ENCODE results near the gene IRGQ. TPM values are rescaled to one million over a fixed set of nuclear protein-coding genes. Genes with fewer than 3 reads are reported as not detected.

IRGQ gene
- total RNA-seq, 5 donors from 2014 or later (not counting 1 experiment from before 2014, with no cell fraction given) = 17.5 to 30.2 (median 19.9) TPM

DNA sequence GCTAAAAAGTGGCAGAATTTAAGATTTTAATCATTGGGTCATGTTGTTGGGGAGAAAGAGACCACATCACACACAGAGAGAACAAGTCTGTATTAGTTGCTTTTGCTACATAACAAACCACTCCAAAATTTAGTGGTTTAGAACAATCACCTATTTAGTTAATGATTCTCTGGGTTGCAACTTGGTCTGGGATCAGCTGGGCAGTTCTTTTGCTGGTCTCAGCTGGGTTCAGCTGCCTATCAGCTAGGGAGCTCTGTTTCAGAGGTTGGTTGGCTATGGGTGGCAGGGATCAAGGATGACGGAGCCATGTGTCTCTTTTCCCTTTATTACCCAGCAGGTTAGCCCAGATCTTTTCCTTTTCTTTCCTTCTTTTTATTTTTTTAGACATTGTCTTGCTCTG lies 11.4 kb downstream of the IRGQ start:
- Histone ChIP-seq H3K4me1 (ENCODE audit: control insufficient read depth in 1 of 2, extremely low read depth in 1 of 2, insufficient read depth in 2 of 2, low read length in 2 of 2) (peaks cover 5 to 23% of the 10 kb centered on the region in 2 experiments), H3K36me3 (ENCODE audit: control insufficient read depth in 2 of 2, extremely low read depth in 1 of 2, insufficient read depth in 1 of 2, low read length in 1 of 2) (no peaks in the 10 kb centered on the region), H3K4me3 (ENCODE audit: control insufficient read depth in 1 of 2, extremely low read depth in 1 of 2, low read length in 1 of 2) (no peak overlapping the region), H3K27me3 (replicated peaks in 1 of 2; ENCODE audit: control insufficient read depth in 2 of 2, extremely low read depth in 1 of 2, insufficient read depth in 2 of 2, low read length in 1 of 2) (no peaks in the 10 kb centered on the region), H3K27ac (ENCODE audit: low read length) (peak overlapping the region; percentile 1), H3K9me3 (no peaks in the 10 kb centered on the region)
- CTCF ChIA-PET = interaction anchor here in 1 of 2 donors (0.6 to 1.1 kb wide), 2 partner anchors 10 to 110 kb away, joined by 6 read pairs; no protein-coding TSS in a partner anchor
- peak overlapping the region; percentile 64 to 69 for H3K27ac Mint-ChIP-seq
- H3K4me1 Mint-ChIP-seq = peaks cover 11 to 33% (median 22%) of the 10 kb centered on the region in 3 donors
- ATAC-seq (replicated peaks in 1 of 4) (no peak), DNase-seq (no peak)
- peaks cover 9% of the 10 kb centered on the region for H3K36me3 Mint-ChIP-seq
- no peak overlapping the region for H3K4me3 Mint-ChIP-seq
- POLR2A ChIA-PET = interaction anchor here (0.6 to 1.0 kb wide), 3 partner anchors 10 to 82 kb away, joined by 4 to 6 read pairs (median 4); partner anchors contain the start of gene ZNF576 (in 1 of the 2)
- H3K9me3 Mint-ChIP-seq = no peaks in the 10 kb centered on the region
- no peaks in the 10 kb centered on the region for H3K27me3 Mint-ChIP-seq
- no CpG with 5 or more reads among the region's 1 CpG for WGBS (ENCODE audit: insufficient coverage)

DNA sequence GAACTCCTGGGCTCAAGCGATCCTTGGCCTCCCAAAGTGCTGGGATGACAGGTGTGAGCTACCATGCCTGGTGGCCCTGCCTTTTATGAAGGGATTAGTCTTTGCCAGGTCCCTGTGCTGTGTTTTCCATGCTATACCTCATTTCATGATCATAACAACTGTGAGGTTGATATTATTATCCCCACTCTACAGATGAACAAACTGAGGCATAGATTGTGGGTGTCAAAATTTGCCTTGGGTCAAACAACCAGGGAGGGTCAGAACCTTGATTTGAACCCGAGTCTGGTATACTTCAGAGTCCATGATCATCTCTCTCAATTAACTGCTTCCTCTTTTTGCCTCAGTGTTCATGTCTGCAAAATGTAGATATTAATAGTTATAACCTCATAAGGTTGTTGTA lies 13.4 kb downstream of the IRGQ start:
- H3K36me3 Mint-ChIP-seq = peaks cover 9% of the 10 kb centered on the region
- ChIA-PET CTCF (interaction anchor here in 1 of 2 donors (1.3 kb wide), 1 partner anchor 12 kb away, joined by 3 read pairs; no protein-coding TSS in a partner anchor), POLR2A (no interaction called here)
- Histone ChIP-seq H3K4me3 (ENCODE audit: control insufficient read depth in 1 of 2, extremely low read depth in 1 of 2, low read length in 1 of 2) (no peak overlapping the region), H3K4me1 (ENCODE audit: control insufficient read depth in 1 of 2, extremely low read depth in 1 of 2, insufficient read depth in 2 of 2, low read length in 2 of 2) (peaks cover 5 to 25% of the 10 kb centered on the region in 2 experiments), H3K27ac (ENCODE audit: low read length) (no peak overlapping the region), H3K27me3 (replicated peaks in 1 of 2; ENCODE audit: control insufficient read depth in 2 of 2, extremely low read depth in 1 of 2, insufficient read depth in 2 of 2, low read length in 1 of 2) (no peaks in the 10 kb centered on the region), H3K9me3 (no peaks in the 10 kb centered on the region), H3K36me3 (ENCODE audit: control insufficient read depth in 2 of 2, extremely low read depth in 1 of 2, insufficient read depth in 1 of 2, low read length in 1 of 2) (no peaks in the 10 kb centered on the region)
- H3K27me3 Mint-ChIP-seq = no peaks in the 10 kb centered on the region
- peaks cover 11 to 39% (median 18%) of the 10 kb centered on the region in 3 donors for H3K4me1 Mint-ChIP-seq
- 100% methylated on average over 1 of the region's 2 CpGs for WGBS (ENCODE audit: insufficient coverage)
- DNase-seq (no peak), ATAC-seq (replicated peaks in 1 of 4) (no peak)
- H3K27ac Mint-ChIP-seq = no peak overlapping the region
- no peak overlapping the region for H3K4me3 Mint-ChIP-seq
- no peaks in the 10 kb centered on the region for H3K9me3 Mint-ChIP-seq

DNA sequence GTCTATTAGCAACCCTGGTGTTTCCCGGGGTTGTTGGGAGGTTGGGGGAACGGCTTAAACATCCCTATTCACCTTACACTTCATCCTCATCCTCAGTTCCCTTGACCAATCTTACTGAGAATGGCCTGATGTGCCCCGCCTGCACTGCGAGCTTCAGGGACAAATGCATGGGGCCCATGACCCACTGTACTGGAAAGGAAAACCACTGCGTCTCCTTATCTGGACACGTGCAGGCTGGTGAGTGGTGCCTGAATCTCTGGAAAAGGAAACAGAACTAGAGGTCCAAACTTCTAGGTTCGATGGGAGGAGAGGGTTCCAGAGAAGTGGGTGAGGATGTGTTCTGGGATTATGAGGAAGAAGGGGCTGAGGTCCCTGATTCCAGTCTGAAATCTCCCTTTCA lies 14.5 kb downstream of the IRGQ start:
- Mint-ChIP-seq H3K27me3 (no peaks in the 10 kb centered on the region), H3K36me3 (peaks cover 9% of the 10 kb centered on the region), H3K27ac (no peak overlapping the region), H3K9me3 (no peaks in the 10 kb centered on the region), H3K4me3 (peak overlapping the region in 1 of 3 donors; percentile 13), H3K4me1 (peaks cover 12 to 43% (median 20%) of the 10 kb centered on the region in 3 donors)
- no peak overlapping the region for H3K27ac ChIP-seq (ENCODE audit: low read length)
- H3K36me3 ChIP-seq (ENCODE audit: control insufficient read depth in 2 of 2, extremely low read depth in 1 of 2, insufficient read depth in 1 of 2, low read length in 1 of 2) = no peaks in the 10 kb centered on the region
- ChIA-PET POLR2A (no interaction called here), CTCF (interaction anchor here in 1 of 2 donors (1.2 kb wide), 1 partner anchor 13 kb away, joined by 3 read pairs; no protein-coding TSS in a partner anchor)
- peaks cover 5 to 28% of the 10 kb centered on the region in 2 experiments for H3K4me1 ChIP-seq (ENCODE audit: control insufficient read depth in 1 of 2, extremely low read depth in 1 of 2, insufficient read depth in 2 of 2, low read length in 2 of 2)
- no peaks in the 10 kb centered on the region for H3K9me3 ChIP-seq
- ATAC-seq (replicated peaks in 1 of 4) (no peak), DNase-seq (no peak)
- no peak overlapping the region for H3K4me3 ChIP-seq (ENCODE audit: control insufficient read depth in 1 of 2, extremely low read depth in 1 of 2, low read length in 1 of 2)
- 72% methylated on average over 5 of the region's 7 CpGs for WGBS (ENCODE audit: insufficient coverage)
- H3K27me3 ChIP-seq (replicated peaks in 1 of 2; ENCODE audit: control insufficient read depth in 2 of 2, extremely low read depth in 1 of 2, insufficient read depth in 2 of 2, low read length in 1 of 2) = peaks cover 0 to 4% of the 10 kb centered on the region in 2 experiments

DNA sequence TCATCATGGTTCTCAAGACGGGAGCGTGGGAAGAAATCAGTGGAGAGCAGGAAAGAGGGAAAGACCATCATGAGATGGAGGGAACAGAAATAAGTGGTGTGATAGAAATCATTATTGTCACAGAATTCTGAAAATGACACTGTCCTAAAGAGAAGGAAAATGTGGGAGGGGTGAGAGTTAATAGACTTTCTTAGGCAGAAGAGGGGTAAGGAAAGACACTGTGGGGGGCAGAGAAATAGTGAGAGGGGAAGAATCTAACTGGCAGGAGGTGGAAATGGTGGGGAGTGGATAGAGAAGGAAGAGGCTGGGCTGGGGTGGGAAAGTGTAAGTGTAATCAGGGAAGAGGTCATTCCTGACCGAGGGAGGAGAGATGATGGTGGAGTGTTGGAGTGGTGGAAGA lies 17.1 kb downstream of the IRGQ start:
- ATAC-seq (replicated peaks in 1 of 4) = no peak
- WGBS (ENCODE audit: insufficient coverage) = 86% methylated on average over 1 of the region's 3 CpGs
- ChIA-PET POLR2A (interaction anchor here in 1 of 2 donors (0.6 kb wide), 1 partner anchor 164 kb away, joined by 3 read pairs; no protein-coding TSS in a partner anchor), CTCF (no interaction called here)
- peak overlapping the region in 2 of 3 donors; percentile 37 to 76 for H3K4me3 Mint-ChIP-seq
- H3K4me1 Mint-ChIP-seq = peaks cover 22 to 52% (median 26%) of the 10 kb centered on the region in 3 donors
- no peak overlapping the region for H3K27ac ChIP-seq (ENCODE audit: low read length)
- H3K4me3 ChIP-seq (ENCODE audit: control insufficient read depth in 1 of 2, extremely low read depth in 1 of 2, low read length in 1 of 2) = no peak overlapping the region
- H3K27ac Mint-ChIP-seq = peak overlapping the region in 1 of 2 donors; percentile 53
- no peaks in the 10 kb centered on the region for H3K27me3 Mint-ChIP-seq
- no peak for DNase-seq
- peaks cover 14 to 46% of the 10 kb centered on the region in 2 experiments for H3K4me1 ChIP-seq (ENCODE audit: control insufficient read depth in 1 of 2, extremely low read depth in 1 of 2, insufficient read depth in 2 of 2, low read length in 2 of 2)
- H3K9me3 Mint-ChIP-seq = no peaks in the 10 kb centered on the region
- peaks cover 0 to 11% of the 10 kb centered on the region in 2 experiments for H3K27me3 ChIP-seq (replicated peaks in 1 of 2; ENCODE audit: control insufficient read depth in 2 of 2, extremely low read depth in 1 of 2, insufficient read depth in 2 of 2, low read length in 1 of 2)
- H3K36me3 Mint-ChIP-seq = no peaks in the 10 kb centered on the region
- H3K36me3 ChIP-seq (ENCODE audit: control insufficient read depth in 2 of 2, extremely low read depth in 1 of 2, insufficient read depth in 1 of 2, low read length in 1 of 2) = peaks cover 0 to 7% of the 10 kb centered on the region in 2 donors
- no peaks in the 10 kb centered on the region for H3K9me3 ChIP-seq

DNA sequence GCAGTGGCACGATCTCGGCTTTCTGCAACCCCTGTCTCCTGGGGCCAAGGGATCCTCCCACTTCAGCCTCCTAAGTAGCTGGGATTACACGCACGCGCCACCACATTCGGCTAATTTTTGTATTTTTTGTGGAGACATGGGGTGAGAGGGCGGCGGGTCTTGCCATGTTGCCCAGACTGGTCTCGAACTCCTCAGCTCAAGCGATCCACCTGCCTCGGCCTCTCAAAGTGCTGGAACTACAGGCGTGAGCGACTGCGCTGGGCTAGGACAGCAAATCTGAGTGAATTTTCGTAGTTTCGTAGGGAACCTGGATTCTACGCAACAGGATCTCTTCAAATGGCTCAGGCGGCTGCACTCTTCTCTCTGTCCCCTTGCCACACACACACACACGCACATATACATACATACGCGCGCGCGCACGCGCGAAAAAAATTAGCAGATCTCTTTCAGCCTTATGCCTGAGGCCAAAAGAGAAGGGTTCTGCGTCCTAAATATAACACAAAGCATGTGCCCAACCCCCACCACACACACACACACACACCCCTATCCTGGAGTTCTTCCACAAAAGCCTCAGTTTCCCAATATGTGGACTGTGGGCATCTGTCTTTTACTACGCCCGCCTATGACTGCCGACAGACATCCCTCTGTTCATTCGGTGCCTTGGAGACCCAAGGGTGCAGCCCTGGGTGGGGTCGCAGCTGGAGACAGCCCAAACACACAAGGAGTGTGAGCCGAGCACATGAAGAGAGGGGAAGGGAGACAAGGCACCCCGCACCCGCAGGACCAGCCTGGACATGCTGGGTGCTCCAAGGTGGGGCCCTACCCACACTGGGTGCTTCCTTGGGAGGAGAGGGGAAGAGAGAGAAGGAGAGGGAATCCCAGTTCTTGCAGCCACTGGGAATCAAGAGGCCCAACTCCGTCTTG lies 19.7 kb downstream of the IRGQ start:
- ChIA-PET CTCF (interaction anchor here (1.4 to 2.8 kb wide), 2 partner anchors 20 to 21 kb away, joined by 7 to 8 read pairs; partner anchors contain the start of genes IRGQ (in 1 of the 2) and ZNF576 (in 1 of the 2)), POLR2A (no interaction called here)
- peak in 1 of 35 experiments; percentile 23 for DNase-seq
- H3K4me1 ChIP-seq (ENCODE audit: control insufficient read depth in 1 of 2, extremely low read depth in 1 of 2, insufficient read depth in 2 of 2, low read length in 2 of 2) = peaks cover 14 to 51% of the 10 kb centered on the region in 2 experiments
- peak overlapping the region; percentile 94 for H3K27ac ChIP-seq (ENCODE audit: low read length)
- Mint-ChIP-seq H3K27me3 (no peaks in the 10 kb centered on the region), H3K4me1 (peaks cover 37 to 57% (median 37%) of the 10 kb centered on the region in 3 donors), H3K9me3 (no peaks in the 10 kb centered on the region), H3K4me3 (peak overlapping the region; percentile 95 to 99 (median 96)), H3K27ac (peak overlapping the region; percentile 55 to 94), H3K36me3 (peaks cover 8% of the 10 kb centered on the region)
- ATAC-seq (replicated peaks in 1 of 4) = peak in 1 of 4 experiments; percentile 14
- peaks cover 0 to 9% of the 10 kb centered on the region in 2 donors for H3K36me3 ChIP-seq (ENCODE audit: control insufficient read depth in 2 of 2, extremely low read depth in 1 of 2, insufficient read depth in 1 of 2, low read length in 1 of 2)
- no peaks in the 10 kb centered on the region for H3K9me3 ChIP-seq
- WGBS (ENCODE audit: insufficient coverage) = 84% methylated on average over 32 of the region's 37 CpGs
- peak overlapping the region; percentile 48 to 52 for H3K4me3 ChIP-seq (ENCODE audit: control insufficient read depth in 1 of 2, extremely low read depth in 1 of 2, low read length in 1 of 2)
- peaks cover 0 to 11% of the 10 kb centered on the region in 2 experiments for H3K27me3 ChIP-seq (replicated peaks in 1 of 2; ENCODE audit: control insufficient read depth in 2 of 2, extremely low read depth in 1 of 2, insufficient read depth in 2 of 2, low read length in 1 of 2)

Measured in T-cell (primary cell).